Transverse colon (tissue), 4 donors: ENCODE data around the gene HS3ST1.

Experiments
- EP300 ChIP-seq: sonication (generic); formaldehyde crosslinking; IDR thresholded peaks from one replicate; pipeline ENCODE4 v1.6.1; 2017; ENCODE audit warnings: antibody characterized with exemption, low read depth
- POLR2A ChIP-seq: fragments of 450-650 bp; IDR thresholded peaks from one replicate; pipeline ENCODE4 v1.6.1; 2016; ENCODE audit warnings: antibody characterized with exemption, mild to moderate bottlenecking, moderate library complexity
- POLR2AphosphoS5 ChIP-seq, 3 donors: sonication (generic); formaldehyde crosslinking; IDR thresholded peaks; one replicate each; pipeline ENCODE4 v1.6.1; 2016; ENCODE audit warnings: antibody characterized with exemption in 3 of 3
- TF ChIP-seq, protein P1 (sequence below), 5 experiments: fragments of 200-600 bp in 3 of 5; fragments of 450-650 bp in 2 of 5; sonication (generic) in 3 of 5; IDR thresholded peaks; 1 replicate in 2 of 5; 2 replicates in 3 of 5; pipeline ENCODE4 v1.5.1; 2016 to 2017; ENCODE audit warnings: antibody characterized with exemption in 5 of 5, inconsistent platforms in 3 of 5, mild to moderate bottlenecking in 2 of 5, moderate library complexity in 1 of 5

GRCh38 chr4:11376146-11376545 is 52.5 kb downstream of the HS3ST1 start:
- TF ChIP-seq, protein P1, sequence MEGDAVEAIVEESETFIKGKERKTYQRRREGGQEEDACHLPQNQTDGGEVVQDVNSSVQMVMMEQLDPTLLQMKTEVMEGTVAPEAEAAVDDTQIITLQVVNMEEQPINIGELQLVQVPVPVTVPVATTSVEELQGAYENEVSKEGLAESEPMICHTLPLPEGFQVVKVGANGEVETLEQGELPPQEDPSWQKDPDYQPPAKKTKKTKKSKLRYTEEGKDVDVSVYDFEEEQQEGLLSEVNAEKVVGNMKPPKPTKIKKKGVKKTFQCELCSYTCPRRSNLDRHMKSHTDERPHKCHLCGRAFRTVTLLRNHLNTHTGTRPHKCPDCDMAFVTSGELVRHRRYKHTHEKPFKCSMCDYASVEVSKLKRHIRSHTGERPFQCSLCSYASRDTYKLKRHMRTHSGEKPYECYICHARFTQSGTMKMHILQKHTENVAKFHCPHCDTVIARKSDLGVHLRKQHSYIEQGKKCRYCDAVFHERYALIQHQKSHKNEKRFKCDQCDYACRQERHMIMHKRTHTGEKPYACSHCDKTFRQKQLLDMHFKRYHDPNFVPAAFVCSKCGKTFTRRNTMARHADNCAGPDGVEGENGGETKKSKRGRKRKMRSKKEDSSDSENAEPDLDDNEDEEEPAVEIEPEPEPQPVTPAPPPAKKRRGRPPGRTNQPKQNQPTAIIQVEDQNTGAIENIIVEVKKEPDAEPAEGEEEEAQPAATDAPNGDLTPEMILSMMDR (IDR thresholded peaks at IDR 0.05) = no peak
- no peak for TF ChIP-seq POLR2A
- TF ChIP-seq EP300 = no peak
- TF ChIP-seq POLR2AphosphoS5 (IDR thresholded peaks at IDR 0.05) = no peak
